ENCODE data around the gene WWC2.

DNA sequence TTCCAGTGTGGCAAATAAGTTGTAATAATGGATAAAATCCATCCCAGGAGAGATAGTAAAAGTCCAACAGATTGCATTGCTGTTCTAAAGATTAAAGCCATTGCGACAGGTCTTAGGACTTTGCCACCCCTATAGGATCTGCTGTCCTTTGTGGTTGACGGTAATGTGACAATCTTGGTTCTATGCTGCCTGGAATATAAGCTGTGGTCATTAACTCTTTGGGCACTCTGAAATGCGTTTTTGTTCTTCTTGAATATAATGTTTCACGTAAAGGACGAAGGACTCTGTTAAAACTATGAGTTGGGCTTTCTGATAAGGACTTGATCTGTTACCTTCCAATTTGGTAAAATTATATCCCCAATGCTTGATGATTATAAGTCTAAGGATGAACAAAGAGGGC, 223.3 kb downstream of the WWC2 start, which contains the start of gene CLDN24:
- TF ChIP-seq, protein P1, sequence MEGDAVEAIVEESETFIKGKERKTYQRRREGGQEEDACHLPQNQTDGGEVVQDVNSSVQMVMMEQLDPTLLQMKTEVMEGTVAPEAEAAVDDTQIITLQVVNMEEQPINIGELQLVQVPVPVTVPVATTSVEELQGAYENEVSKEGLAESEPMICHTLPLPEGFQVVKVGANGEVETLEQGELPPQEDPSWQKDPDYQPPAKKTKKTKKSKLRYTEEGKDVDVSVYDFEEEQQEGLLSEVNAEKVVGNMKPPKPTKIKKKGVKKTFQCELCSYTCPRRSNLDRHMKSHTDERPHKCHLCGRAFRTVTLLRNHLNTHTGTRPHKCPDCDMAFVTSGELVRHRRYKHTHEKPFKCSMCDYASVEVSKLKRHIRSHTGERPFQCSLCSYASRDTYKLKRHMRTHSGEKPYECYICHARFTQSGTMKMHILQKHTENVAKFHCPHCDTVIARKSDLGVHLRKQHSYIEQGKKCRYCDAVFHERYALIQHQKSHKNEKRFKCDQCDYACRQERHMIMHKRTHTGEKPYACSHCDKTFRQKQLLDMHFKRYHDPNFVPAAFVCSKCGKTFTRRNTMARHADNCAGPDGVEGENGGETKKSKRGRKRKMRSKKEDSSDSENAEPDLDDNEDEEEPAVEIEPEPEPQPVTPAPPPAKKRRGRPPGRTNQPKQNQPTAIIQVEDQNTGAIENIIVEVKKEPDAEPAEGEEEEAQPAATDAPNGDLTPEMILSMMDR (IDR thresholded peaks at IDR 0.05; ENCODE audit: low read depth, low read length): no peak
- TF ChIP-seq POLR2A (IDR thresholded peaks at IDR 0.05; ENCODE audit: extremely low read depth, insufficient read length): no peak
- TF ChIP-seq, protein P2, sequence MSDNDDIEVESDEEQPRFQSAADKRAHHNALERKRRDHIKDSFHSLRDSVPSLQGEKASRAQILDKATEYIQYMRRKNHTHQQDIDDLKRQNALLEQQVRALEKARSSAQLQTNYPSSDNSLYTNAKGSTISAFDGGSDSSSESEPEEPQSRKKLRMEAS (IDR thresholded peaks at IDR 0.05; ENCODE audit: low read depth, low read length): no peak
- no peak for TF ChIP-seq MYC (IDR thresholded peaks at IDR 0.05; ENCODE audit: low read depth, low read length)

Data from NB4 (cell line).